NCI-H345 (cell line): ENCODE measurements around the gene TMPRSS13.

ENCODE experiments used
- DNase-seq: peaks from one replicate; lab custom pipeline; 2025; lab: John Stamatoyannopoulos, UW

Gene TMPRSS13

DNA sequence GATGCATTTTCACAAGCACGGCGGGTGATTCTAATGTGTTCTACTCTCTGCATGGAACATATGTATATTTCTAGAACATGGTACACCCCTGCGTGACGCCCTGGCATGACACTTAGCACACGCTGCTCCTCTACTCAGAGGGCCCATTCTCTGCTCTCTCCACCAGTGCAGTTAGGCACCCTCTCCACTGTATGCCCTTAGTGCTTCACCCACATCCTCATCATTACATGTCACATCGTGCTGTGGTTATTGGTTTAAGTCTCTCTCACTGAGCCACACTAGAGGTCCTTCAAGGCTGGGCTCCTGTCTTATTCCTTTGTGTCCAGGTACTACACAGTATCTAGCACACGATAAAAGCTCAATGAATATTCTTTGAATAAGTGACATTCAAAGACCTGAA lies 16.7 kb downstream of the TMPRSS13 start:
- no peak for DNase-seq

DNA sequence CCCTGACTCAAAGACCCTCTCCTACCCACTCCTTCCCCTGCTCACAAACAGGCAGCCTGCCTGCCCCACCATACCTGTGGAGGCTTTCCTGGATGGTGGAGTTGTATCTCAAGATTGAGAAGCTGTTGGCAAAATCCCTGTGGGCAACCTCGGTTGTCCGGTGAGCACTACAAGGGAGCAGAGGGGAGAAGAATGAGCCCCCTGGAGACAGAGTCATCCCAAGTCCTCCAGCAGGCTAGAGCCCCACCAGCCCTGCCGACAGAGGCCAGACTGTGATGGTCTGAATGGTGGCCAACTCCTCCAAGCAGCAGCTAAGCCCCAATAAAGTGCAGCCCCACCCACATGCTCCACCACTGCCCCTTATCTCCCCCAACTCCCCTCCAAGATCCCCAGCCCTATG lies 17.5 kb downstream of the TMPRSS13 start:
- DNase-seq: no peak

DNA sequence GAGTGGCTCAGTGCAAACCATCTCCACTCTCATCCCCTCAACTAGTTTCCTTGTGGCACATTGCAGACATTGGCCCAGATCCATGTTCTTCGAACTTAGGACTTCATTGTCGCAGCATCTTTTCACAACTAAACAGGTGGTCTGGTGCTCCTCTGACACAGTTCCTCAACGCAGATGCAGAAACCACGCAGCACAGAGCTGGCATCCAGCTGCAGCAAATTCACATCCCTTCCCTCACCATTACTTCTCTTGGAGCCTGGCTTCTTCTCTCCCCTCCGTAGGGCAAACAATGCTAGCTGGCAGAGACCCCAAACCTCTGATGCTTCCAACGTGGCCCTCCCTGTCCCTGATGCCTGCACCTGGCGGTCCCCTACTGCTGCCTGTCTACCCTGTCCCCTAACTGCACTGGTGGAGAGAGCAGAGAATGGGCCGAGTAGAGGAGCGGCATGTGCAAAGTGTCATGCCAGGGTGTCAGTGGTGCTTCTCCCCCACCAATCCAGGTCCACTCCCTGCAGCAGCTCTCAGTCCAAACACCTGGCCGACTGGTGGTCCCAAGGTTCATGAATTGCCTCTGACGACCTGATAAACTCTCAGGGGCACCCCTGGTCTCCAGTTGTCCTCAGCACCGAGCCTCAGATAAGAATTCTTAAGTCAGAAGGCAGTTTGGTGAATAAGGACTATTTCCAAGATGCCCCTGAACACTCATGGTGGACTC lies 18.1 kb downstream of the TMPRSS13 start:
- DNase-seq: no peak

DNA sequence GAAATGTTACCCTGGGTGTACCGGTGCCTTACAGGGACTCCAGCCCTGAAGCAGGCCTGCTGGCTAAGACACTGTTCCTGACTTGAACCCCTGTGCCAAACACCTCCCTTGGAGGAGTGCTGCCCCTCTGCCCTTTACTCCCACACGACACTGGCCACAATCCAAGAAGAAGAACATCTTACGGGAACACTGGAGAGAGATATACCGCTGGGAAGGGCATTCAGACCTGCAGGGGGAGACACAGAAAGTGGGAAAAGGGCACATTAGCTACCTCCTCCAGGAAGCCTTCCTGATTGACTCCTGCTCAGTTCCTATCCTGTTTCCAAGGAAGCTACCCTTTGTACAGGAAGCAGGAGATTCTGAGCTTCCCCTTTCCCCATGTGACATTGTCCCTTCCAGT lies 18.7 kb downstream of the TMPRSS13 start:
- no peak for DNase-seq

DNA sequence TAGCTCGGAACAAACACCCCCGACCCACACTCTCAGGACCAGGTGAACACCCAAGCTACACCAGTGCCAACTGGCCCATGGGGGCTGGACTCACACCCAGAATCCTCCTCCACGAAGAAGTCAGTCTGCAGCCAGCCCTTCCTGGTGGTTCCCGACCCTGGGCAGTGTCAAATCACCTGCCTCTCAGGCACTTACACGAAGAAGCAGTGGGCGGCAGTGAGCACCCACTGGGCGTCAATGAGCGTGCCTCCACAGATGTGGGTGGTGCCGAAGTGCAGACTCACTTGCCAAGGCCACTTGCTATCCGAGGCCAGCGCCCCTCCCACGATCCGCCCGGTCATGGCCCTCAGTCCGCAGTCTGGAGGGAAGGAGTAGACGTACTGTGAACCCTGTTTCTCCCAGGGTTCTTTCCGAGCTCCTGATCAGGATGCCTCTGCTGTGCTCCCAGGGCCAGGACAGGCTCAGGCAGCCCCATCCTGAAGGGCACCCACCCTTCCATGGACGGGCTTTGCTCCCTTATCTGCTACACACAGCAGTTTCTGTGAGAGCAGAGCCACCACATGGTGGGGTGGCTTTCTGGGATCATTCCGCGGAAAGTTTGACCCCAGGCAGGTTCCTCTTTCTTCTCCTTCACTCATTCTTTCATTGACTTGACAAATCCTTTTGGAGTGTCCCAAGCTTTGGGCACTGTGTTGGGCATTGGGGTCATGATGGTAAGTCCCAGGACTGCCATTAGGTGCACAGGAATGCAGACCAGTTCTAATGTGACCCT lies 19.4 kb downstream of the TMPRSS13 start:
- no peak for DNase-seq

DNA sequence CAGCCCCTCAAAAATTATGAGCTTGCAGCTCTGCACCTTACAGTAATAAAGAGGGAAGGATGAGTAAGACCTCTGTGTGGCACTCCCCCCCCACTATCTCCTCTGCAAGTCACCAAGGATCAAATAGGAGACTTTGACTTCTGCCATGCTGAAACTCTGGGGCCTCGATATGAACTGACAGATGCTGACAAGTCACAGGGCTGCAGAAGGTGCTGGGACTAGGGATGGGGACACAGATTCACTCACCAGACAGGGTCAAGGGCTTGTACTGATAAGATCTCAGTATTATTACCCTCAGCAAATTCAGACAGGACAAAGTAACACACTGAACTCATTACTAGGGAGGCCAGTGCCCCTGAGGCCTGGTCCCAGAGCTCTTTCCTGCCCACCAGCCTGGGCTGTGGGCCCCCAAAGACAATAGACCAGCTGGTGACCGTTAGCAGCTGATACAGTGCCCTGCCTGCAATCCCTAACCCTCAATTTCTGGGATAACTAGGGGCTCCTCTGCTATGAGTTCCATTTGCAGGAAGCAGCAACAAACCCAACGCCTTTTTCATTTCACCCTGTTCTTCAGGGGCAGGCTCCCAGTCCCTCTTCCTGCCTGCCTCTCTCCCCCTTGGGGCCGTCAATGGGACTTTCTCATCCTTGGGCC lies 20.1 kb downstream of the TMPRSS13 start:
- DNase-seq: no peak

DNA sequence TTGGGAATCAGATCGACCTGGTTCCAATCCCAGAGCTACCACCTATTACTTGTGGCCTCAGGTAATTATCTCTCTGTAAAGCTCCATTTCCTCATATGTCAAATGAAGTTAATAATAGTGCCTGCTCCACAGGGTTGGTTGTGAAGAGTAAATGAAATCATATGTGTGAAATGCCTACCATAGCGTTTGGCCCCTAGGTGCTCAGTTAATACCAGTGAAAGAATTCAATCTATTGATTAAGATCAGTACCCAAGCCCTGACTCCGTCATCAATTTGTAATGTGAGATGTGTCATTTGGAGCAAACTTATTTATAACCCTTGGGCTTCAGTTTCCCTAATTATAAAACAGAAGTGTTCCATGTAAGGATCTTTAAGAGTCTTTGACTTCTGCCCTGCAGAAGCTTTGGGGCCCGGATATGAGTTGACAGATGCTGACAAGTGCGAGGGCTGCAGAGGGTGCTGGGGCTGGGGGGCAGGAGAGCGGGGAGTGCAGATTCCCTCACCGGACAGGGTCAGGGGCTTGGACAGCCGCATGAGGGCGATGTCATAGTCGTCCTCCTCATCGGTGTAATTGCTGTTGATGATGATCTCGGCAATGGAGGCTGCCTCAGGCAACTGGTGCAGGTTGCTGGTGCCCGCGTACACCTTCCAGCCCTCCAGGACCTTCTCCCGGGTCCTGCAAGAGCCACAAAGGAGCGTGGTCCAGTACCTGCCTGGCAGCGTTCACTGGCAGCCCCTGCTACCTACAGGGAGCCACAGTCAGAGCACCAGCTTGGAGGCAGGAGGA lies 20.9 kb downstream of the TMPRSS13 start:
- peak; percentile 11 for DNase-seq

DNA sequence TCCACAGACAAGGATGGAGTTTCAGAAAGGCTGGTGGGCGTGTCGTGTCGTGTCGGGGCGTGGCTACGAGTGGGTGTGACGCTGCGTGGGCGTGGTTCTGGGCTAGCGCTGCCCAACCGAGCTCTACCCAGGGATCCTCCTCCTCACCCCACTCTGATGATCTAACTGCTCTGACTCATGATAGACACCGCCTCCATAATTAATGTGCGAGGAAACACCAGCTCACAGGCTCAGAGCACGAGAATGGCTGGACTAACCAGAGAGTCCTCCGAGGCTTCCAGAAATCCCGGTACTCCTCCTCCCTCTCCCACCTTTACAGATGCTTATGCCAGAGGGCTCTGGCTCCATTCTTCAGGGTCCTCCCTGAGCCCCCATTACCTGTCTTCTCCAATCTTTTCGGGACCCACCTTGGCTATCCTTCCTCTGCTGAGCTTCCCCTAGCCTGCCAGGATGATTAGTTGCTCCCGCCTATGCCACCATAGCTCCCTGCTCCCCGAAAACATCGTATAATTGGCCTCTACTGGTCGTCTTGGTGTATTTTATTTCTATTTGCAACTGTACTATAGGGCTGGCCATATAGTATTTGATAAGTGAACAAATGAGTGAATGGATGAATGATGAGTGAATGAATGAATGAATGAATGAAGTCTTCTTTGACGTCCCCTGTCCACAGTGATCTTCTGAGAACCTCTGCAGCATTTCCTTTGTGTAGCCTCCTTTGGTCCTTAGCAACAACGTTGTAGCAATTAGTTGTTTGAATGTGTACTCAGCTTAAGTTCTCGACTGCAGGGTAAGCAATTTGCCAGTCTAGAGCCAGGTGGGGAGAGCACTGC lies 21.7 kb downstream of the TMPRSS13 start:
- peak; percentile 67 for DNase-seq

DNA sequence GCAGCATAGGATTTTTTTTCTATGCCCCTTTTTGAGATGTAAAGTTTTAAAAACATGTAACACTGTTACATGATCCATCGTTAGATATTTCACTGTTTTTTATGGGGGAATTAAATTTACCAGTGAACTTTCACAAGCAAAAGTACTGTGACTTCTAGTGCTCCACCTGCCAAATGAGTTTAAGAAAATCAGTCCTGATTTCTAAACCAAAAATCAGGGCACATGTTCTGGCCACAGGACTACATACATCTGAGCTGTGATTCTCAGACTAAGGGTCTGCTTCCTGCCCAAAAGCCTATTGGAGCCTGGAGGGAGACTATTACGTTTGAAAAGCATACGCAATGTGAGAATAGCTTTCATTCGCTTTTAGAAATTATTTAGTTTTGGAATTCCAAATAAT lies 22.5 kb downstream of the TMPRSS13 start:
- no peak for DNase-seq

DNA sequence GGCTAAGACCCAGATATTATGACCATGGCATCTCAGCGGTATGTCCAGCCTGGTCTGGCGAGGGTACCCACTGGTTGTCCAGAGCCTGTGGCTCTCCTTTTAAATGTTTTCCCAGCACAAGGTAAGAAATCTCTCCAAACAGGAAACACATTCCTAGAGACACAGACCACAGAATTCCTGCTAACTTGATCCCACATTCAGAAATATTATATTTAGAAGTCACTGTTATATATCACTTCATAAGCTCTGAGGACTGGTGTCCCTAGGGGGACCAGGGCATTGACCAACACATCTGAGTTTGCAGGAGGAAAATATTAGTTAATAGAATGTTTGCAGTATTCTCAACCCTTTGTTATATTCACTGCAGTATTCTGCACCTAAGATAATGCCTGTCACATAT lies 23.1 kb downstream of the TMPRSS13 start:
- DNase-seq: no peak

DNA sequence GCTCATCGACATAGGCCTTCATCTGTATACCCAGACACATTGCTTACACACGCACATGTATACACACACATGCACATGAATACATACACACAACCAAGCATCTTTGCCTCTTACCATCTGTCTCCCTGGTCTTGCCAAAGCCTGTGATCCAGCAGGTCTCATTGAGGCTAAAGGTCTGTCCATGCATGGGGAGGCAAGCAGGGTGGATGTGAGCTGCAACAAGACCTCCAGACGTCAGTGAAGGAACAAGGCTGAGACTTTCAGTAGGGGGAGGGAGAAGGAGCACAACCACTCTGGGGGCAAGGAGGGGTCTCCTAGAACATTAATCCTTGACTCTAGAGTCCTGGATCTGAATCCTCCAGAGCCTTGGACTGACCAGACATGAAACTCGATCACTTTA lies 23.7 kb downstream of the TMPRSS13 start:
- no peak for DNase-seq

DNA sequence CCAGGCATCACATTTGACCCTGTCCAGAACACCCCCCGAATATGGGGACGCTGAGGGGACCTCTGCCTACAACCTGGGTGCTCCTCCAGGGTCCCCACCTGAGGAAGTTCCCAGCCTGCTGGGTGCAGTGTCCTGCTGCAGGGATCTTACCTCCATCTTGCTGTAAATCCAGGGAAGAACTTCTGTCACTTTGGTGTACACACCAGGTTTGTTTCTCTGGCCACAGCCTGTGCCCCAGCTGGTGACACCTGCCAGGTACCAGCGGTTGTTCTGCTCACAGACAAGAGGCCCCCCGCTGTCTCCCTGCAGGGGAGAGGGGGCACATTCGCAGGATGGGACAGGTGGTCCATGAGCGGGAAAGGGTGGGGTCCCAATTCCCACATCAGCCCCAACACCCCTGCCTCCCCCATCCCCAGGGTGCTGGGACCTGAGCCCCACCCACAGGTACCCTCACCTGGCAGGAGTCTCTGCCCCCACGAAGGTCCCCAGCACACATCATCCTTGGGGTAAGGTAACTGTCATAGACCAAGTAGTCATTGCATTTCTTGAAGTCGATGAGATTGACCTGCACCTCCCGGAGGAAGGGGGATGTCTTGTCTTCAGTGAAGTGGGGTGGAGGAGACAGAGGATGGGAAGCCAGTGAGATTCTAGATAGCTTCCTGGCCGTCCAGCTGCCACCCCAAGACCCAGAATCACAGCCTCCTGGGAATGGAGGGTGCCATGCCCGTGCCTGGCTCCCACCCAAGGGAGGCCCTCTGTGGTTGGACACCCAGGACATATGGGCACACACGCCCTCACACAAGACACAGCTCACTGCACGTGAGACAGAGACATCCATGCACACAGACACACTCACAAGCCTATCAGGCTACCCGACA lies 25.5 kb downstream of the TMPRSS13 start:
- DNase-seq: peak; percentile 73

DNA sequence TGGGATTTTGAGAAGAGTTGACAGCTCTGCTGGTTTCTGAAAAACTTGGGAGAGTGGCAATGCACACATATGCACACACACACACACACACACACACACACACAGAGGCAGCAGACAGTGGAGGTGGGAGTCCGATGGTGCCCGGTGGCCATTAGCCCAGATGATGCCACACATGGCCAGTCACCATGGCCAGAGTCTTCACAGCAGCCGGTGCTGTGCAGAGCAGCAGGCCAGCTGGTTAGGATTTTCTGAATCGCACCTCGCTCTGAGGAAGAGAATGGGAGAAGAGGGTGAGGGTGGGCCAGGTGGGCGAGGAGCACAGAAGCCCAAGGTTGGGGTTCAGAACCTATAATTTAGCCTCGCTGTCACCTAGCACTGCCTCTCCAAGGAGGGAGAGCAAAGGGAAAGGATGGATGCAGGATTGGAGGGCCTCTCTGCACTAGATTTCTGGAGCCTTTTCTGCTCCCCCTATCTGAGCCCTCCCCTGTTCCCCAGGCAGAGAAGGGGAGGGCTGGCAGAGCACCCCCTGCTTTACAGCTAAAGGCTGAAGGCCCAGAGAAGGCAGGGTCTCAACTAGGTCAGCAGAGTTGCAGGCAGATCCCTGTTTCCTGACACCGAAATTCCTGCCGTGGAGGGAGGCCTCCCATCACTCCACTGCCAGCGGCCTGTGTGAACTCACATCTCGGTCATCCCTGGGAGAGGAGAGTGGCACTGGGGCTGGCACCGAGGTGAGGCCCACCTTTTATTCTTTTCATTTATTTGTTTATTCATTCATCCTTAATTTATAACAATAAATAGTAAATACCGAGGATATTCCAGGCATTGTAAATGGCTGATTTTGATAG lies 27.0 kb downstream of the TMPRSS13 start:
- DNase-seq: no peak

DNA sequence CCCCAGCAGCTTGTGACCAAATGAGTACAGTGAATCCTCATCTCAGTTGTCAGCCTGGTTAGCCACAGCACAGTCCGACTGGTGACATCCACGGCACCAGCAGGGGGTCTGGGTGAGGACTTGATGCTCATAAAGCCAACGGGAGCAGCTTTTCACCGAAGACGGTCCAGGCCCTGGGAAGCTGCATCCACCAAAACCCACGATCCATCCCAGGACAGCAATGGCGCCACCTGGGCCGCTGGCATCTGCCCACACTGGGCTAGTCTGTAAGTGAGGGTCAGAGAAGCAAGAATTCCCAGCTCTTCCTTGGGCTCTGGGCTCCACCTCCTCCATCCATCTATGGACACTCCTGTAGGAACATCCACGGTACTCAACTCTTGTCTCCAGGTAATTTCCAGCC lies 27.6 kb downstream of the TMPRSS13 start:
- no peak for DNase-seq

DNA sequence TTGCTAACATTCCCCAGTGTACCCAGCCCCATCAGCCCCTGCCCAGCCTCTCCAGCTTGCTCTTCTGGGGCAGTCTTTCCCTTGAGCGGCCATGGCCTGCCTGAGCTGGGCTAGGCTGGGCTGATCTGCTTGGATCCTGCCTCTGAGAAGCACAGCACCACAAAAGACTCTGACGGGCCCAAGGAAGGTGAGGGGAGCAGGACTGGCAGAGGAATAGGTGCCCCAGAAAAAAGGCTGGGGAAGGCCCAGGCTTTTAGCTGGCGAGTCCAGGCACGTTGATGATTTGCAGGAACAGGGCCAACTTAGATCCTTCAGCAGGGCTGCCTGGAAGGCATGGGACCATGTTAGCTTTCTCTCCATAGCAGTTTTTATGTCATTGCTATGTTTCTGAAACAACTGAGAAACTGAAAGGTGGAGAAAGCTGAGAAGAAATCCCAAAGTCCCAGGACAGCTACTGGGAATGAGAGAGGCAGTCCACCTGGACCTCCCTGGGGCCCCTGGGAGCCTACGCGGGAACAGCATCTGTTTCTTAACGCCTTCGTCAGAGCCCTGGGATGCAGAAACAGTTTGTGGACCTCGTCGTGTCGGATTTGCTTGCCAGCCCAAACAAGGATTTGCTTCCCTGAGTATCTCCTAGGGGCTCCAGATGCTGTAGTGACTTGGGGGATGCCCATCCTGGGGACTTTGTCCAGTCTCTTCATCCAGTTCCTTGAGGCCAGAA lies 28.3 kb downstream of the TMPRSS13 start:
- peak; percentile 38 for DNase-seq

DNA sequence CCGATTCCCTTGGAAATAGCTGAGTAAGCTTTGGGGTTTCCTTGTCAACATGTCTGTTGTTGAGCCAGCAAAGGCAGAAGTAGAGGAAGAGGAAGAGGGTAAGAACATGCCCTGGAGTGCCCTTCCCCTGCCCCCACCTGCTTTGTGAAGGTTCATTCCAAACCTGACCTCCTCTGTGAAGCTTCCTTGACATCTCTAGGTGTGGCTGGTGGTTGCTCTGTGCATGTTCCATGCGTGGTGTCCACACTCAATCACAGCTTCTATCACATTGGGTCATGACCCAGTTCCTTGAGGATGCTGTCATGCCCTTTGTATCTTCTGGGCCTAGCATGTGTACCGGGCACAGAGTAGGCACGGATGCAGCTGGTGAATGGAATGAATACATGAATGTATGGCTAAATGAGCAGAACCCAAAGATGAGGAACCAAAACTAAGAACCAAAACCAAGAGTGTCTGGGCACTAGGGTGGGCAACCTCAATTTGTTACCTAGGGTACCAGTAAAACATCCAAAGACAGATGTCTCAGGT lies 29.0 kb downstream of the TMPRSS13 start:
- DNase-seq: no peak

DNA sequence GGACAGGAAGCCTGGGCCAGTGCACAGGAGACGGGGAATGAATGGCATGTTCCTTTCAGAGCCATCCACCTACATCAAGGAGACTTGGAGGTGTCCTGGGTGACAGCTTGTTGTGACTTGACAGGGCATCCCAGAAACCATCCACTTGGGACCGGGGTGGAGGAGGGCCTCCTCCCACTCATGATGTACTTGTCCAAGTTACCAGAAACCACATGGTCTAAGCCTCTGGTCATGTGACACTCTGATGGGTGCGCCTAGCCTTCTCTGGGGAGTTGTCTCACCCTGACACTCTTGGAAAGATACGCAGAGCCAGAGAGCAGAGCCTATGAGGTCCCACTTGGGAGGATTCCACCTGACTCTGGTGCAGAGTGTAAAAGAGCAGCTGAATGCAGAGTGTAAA lies 31.1 kb downstream of the TMPRSS13 start:
- peak; percentile 43 for DNase-seq

DNA sequence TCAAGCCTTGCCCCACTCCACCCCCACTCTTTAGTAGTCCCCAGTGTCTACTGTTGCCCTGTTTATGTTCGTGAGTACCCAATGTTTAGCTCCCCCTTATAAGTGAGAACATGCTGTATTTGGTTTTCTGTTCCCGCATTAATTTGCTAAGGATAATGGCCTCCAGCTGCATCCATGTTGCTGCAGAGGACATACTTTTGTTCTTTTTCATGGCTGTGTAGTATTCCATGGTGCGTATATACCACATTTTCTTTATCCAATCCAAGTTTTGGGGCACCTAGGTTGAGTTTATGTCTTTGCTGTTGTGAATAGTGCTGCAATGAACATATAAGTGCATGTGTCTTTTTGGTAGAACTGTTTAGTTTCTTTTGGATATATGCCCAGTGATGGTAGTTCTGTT lies 36.6 kb downstream of the TMPRSS13 start:
- no peak for DNase-seq

DNA sequence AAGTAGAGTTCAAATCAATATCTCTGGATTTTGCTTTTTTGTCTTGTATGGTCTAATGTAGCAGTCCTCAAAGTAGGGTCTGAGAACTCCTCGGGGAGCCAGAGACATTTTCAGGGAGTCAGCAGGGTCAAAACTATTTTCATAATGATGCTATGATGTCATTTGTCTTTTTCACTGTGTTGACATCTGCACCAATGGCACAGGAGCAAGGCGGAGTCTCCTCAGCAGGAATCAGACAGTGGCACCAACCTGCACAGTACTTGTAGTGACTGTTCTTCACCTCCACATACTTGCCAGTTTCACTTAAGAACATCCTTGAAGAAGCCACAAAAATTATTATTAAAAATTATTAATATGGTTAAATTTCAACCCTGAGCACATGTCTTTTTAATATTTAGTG lies 37.8 kb downstream of the TMPRSS13 start:
- no peak for DNase-seq
